Tibial nerve (tissue), 3 donors: ENCODE data around the gene DTNB.

Experiments used
- CTCF ChIP-seq, 5 experiments: fragments of 200-600 bp in 3 of 5; fragments of 450-650 bp in 2 of 5; sonication (generic) in 3 of 5; IDR thresholded peaks; one replicate each; pipeline ENCODE4 v1.5.1; 2016 to 2019; ENCODE audit warnings: antibody characterized with exemption in 5 of 5, mild to moderate bottlenecking in 3 of 5, moderate library complexity in 2 of 5
- POLR2A ChIP-seq, 2 donors: fragments of 450-650 bp; IDR thresholded peaks; one replicate each; pipeline ENCODE4 v1.6.1; 2017; ENCODE audit warnings: antibody characterized with exemption in 2 of 2, mild to moderate bottlenecking in 2 of 2, moderate library complexity in 2 of 2

GRCh38 chr2:25435421-25435820, 238.0 kb downstream of the DTNB start:
- TF ChIP-seq CTCF (IDR thresholded peaks at IDR 0.05), result no peak
- no peak for TF ChIP-seq POLR2A (IDR thresholded peaks at IDR 0.05)
